Activated gamma-delta T cell (primary cell): ENCODE measurements around the gene RNU1-3.
"Not testable (repeated sequence)": the region's sequence is repeated elsewhere in the genome, so short reads cannot be mapped to it uniquely, and the experiment has no call there.

Experiments used
- DNase-seq: peaks from one replicate; lab custom pipeline; 2025; lab: John Stamatoyannopoulos, UW
- total RNA-seq, 2 donors: gene quantifications; one replicate each; lab custom pipeline; 2026; lab: John Stamatoyannopoulos, UW

Gene RNU1-3
- total RNA-seq: 0 reads per million in 2 donors

- DNase-seq: not testable (repeated sequence)
Measured at GRCh38 chr1:16666502-16667413, at the start of gene RNU1-3. Gene RNU1-3, minus strand, starts transcription at chr1:16666948.

DNA sequence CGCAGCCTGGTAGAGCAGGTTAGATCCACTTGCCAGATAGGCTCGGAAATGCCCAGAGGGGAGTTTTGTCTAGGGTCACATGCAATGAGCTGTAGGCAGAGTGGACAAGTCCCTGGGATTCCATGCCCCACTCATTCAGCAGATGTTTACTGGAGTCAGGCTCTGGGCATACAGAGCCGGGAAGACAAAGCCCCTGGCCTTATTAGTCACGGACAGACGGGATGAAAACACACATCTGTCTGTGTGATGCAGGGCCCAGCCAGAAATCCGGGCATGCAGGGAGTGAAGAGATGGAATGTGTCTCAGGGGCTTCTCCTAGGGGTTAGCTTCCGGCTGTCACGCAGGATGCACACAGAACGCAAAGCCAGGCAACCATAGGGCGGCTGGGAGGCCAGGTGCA, 46.7 kb upstream of the RNU1-3 start:
- DNase-seq: not testable (repeated sequence)

DNA sequence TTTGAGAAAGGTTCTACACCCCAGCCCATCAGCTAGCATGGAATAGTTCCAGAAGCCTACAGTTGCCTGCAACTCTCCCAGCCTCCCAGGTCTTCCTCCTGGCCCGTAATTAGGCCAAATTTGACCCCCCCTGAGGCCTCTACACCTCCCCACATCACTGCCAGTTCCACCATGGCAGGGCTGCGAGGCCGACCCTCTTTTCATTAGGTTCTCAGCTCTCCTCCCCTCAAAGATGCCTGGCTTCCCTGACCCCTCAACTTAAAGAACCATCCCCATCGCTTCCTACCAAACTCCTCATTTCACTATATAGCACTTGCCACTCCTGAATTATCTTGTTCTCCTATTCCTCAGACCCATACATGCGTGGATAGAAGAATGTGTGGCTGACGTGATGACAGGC, 46.2 kb upstream of the RNU1-3 start:
- not testable (repeated sequence) for DNase-seq

DNA sequence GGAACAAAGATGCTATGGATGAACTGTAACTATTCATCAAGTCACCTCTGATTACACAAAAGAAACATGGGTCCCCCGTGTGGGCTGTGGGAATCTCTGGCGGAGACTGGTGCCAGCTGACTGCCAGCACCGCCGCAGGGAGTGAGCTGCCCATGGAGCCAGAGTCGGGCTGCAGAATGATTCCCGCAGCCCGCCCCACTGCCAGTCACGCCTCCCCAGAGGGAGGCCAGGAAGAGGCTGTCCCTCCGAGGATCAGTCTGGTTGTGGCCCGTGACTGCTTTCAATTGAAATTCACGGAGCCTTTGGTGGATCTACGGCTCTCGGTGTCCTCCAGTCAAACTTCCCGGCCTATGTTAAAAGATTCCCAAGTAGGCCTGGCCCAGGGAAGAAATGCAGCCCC, 45.8 kb upstream of the RNU1-3 start:
- not testable (repeated sequence) for DNase-seq

DNA sequence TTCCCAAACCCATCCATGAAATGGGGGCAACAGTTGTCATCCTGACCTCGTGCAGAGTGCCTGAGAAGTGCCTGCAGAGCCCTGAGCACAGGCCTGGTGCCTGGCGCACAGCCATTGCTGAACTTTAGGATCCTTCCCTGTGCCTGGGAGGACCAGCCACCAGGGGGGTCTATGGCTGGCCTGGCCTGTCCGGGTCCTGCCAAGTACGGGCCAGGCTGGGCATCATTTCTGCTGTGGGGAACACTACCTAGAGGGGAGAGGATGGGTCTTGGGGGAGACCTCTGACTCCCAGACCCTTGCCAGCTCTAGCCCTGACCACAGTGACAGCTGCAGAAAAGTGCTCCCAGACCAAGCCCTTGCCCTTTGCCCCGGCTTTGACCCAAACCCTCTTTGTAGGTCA, 45.4 kb upstream of the RNU1-3 start:
- DNase-seq: not testable (repeated sequence)

DNA sequence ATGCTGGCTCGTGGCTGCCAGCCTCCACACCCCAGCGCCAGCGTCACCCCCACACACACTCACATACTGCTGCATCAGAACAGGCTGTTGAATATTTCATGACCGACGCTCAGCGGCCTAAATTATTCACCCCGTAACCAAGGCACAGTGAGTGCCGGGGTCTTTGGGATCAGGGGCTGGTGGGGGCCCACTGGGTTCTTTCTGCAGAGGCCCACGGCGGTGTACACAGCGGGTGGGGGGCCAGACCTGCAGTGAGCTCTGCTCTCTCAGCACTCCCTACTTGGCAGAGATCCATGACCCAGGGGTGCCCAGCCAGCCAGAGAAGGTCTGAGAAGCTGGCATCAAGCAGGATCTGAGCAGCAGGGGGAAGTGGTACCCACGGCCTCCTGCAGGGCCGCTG, 43.9 kb upstream of the RNU1-3 start:
- DNase-seq: not testable (repeated sequence)

- DNase-seq: not testable (repeated sequence)
Measured at GRCh38 chr1:16709659-16710087, 42.9 kb upstream of the RNU1-3 start.

DNA sequence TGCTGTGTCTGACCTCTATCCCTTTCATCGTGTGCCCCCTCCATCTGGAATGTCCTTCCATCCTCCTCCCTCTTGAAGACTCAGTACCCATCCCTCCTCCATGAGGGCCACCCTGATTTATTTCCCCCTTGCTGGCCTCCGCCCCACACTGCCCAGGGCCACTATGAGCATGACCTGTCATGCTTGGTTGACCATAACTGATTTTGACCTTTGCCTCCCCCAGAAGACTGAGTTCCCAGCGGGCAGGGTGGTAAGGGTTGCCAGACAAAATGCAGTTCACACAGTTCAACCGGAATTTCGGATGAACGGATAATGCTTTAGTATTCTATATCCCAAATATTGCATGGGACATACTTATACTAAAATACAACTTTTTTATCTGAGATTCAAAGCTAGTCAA, 42.0 kb upstream of the RNU1-3 start:
- DNase-seq: not testable (repeated sequence)

- DNase-seq: not testable (repeated sequence)
Measured at GRCh38 chr1:16707130-16708093, 40.7 kb upstream of the RNU1-3 start.

- not testable (repeated sequence) for DNase-seq
Measured at GRCh38 chr1:16706302-16706701, 39.6 kb upstream of the RNU1-3 start.

DNA sequence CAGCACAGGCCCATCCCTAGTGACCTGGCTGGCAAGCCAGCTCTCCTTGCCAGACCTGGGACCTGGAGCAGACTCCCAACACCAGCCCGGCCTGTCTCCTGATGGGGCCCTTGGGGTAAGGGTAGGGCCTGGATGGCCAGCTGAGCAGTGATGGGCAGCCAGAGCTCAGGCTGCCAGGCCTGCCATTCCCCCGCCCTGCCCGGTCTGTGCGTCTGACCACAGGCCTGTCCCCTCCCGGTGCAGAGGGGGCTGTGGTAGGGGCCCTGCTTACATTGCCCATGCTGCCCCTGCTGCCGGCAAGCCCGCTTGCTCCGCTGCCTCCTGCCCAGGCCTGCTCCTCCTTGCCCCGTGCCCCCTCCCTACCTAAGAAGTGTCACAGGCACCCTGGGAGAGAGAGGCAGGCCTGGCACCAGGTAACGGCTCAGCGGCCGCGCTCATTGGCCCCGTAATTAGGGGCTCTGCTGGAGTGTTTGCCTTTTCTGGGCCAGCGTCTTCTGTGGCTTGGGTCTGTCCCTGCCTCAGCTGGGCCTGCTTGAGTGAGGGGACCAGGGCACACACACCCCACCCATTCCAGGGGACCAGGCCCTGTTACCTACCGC, 37.9 kb upstream of the RNU1-3 start:
- DNase-seq: not testable (repeated sequence)

- not testable (repeated sequence) for DNase-seq
Measured at GRCh38 chr1:16704076-16704475, 37.3 kb upstream of the RNU1-3 start.

GRCh38 chr1:16703602-16704001, 36.9 kb upstream of the RNU1-3 start:
- DNase-seq: not testable (repeated sequence)

DNA sequence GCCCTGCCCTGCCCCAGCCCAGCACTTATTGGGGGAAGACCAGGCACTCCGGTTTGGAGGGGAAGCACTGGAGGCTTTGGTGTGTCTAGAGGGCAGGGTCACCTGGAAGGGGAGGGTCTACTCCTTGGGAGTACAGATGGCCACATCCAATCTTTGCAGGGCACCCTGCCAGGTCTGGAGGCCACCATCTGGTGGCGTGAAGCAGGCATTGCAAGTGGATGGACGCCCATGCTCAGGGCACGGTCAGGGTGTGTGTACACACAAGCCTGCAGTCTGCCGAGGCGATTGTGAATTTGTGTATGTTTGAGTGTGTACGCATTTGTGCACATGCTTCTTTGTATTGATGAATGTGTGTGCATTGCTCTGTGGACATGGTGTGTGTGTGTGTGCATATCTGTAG, 36.4 kb upstream of the RNU1-3 start:
- DNase-seq: not testable (repeated sequence)

GRCh38 chr1:16702280-16702679, 35.5 kb upstream of the RNU1-3 start:
- DNase-seq: not testable (repeated sequence)

DNA sequence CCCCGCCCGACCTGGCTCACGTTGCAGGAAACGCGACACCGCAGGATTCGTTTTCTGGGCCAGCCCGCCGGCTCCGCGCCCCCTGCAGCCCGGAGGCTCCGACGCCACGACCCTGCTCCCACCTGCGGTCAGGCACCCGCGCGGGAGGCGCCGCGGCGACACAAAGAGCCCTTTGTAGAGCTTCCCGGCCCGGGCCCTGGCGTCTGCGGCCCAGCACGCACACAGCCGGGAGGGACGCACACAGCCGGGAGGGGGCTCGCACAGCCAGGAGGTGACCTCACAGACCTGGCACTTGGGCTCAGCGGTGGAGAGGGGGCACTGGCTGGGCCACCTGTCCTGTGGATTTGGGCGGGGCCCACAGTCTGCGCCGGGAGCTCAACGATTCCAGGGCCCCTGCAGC, 34.4 kb upstream of the RNU1-3 start:
- not testable (repeated sequence) for DNase-seq

- not testable (repeated sequence) for DNase-seq
Measured at GRCh38 chr1:16700138-16700895, 33.6 kb upstream of the RNU1-3 start.

DNA sequence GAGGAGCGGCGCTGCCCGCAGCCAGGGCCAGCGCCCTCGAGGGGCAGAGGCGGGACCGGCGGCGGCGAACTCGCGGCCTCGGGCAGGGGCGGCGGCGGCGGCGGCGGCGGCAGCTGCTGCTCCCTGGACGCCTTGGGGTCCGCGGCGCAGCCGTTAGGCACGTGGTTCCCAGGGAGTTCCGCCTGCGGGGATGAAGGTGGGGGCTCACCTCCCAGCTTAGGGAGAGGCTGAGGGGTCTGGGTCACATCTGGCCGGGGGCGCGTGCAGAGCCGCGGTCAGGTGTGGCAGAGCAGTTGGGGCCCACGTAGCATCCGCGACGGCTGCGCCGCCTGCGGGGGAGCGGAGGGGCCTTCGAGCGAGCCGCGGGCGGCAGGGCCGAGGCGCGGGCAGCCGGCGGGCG, 32.7 kb upstream of the RNU1-3 start:
- DNase-seq: not testable (repeated sequence)

- DNase-seq: not testable (repeated sequence)
Measured at GRCh38 chr1:16697152-16697551, 30.4 kb upstream of the RNU1-3 start.

GRCh38 chr1:16696507-16697150, 29.9 kb upstream of the RNU1-3 start:
- DNase-seq: not testable (repeated sequence)
